ENCODE measurements around the gene RMND5B.
A peak's percentile ranks its signal among the peaks of the same experiment; 100 is the strongest.

RMND5B gene

GRCh38 chr5:178162481-178162880, 31.7 kb downstream of the RMND5B start:
- TF ChIP-seq POLR2AphosphoS5 (IDR thresholded peaks at IDR 0.05; ENCODE audit: low read depth, low read length) (no peak), SIN3A (IDR thresholded peaks at IDR 0.05; ENCODE audit: borderline replicate concordance, insufficient read depth, low read length) (no peak), FOXP2 (optimal IDR thresholded peaks at IDR 0.05; ENCODE audit: borderline replicate concordance, extremely low read depth, extremely low read length, insufficient read depth) (no peak), TAF1 (IDR thresholded peaks at IDR 0.05; ENCODE audit: borderline replicate concordance, insufficient read depth, low read length) (no peak), REST (IDR thresholded peaks at IDR 0.05; ENCODE audit: insufficient read depth in 1 of 2, low read depth in 2 of 2, low read length in 2 of 2) (no peak)

GRCh38 chr5:178163772-178164735, 33.2 kb downstream of the RMND5B start:
- TF ChIP-seq TAF1 (IDR thresholded peaks at IDR 0.05; ENCODE audit: borderline replicate concordance, insufficient read depth, low read length): no peak
- peak; percentile 68 for TF ChIP-seq FOXP2 (optimal IDR thresholded peaks at IDR 0.05; ENCODE audit: borderline replicate concordance, extremely low read depth, extremely low read length, insufficient read depth)

- no peak for TF ChIP-seq SIN3A (IDR thresholded peaks at IDR 0.05; ENCODE audit: borderline replicate concordance, insufficient read depth, low read length)
- no peak for TF ChIP-seq POLR2AphosphoS5 (IDR thresholded peaks at IDR 0.05; ENCODE audit: low read depth, low read length)
- no peak for TF ChIP-seq TAF1 (IDR thresholded peaks at IDR 0.05; ENCODE audit: borderline replicate concordance, insufficient read depth, low read length)
These were observed 34.8 kb downstream of the RMND5B start for GRCh38 chr5:178165581-178165980.

- TF ChIP-seq POLR2AphosphoS5 (IDR thresholded peaks at IDR 0.05; ENCODE audit: low read depth, low read length) (no peak), TAF1 (IDR thresholded peaks at IDR 0.05; ENCODE audit: borderline replicate concordance, insufficient read depth, low read length) (no peak), REST (IDR thresholded peaks at IDR 0.05; ENCODE audit: insufficient read depth in 1 of 2, low read depth in 2 of 2, low read length in 2 of 2) (no peak), FOXP2 (optimal IDR thresholded peaks at IDR 0.05; ENCODE audit: borderline replicate concordance, extremely low read depth, extremely low read length, insufficient read depth) (no peak), SIN3A (IDR thresholded peaks at IDR 0.05; ENCODE audit: borderline replicate concordance, insufficient read depth, low read length) (no peak)
These were observed 39.6 kb downstream of the RMND5B start for GRCh38 chr5:178170455-178170854.

GRCh38 chr5:178174456-178174855, 43.6 kb downstream of the RMND5B start:
- TF ChIP-seq FOXP2 (optimal IDR thresholded peaks at IDR 0.05; ENCODE audit: borderline replicate concordance, extremely low read depth, extremely low read length, insufficient read depth): no peak
- no peak for TF ChIP-seq SIN3A (IDR thresholded peaks at IDR 0.05; ENCODE audit: borderline replicate concordance, insufficient read depth, low read length)
- TF ChIP-seq TAF1 (IDR thresholded peaks at IDR 0.05; ENCODE audit: borderline replicate concordance, insufficient read depth, low read length): no peak
- TF ChIP-seq POLR2AphosphoS5 (IDR thresholded peaks at IDR 0.05; ENCODE audit: low read depth, low read length): no peak
- no peak for TF ChIP-seq REST (IDR thresholded peaks at IDR 0.05; ENCODE audit: insufficient read depth in 1 of 2, low read depth in 2 of 2, low read length in 2 of 2)

GRCh38 chr5:178176791-178177190, 46.0 kb downstream of the RMND5B start:
- TF ChIP-seq SIN3A (IDR thresholded peaks at IDR 0.05; ENCODE audit: borderline replicate concordance, insufficient read depth, low read length): no peak
- TF ChIP-seq POLR2AphosphoS5 (IDR thresholded peaks at IDR 0.05; ENCODE audit: low read depth, low read length): no peak
- TF ChIP-seq TAF1 (IDR thresholded peaks at IDR 0.05; ENCODE audit: borderline replicate concordance, insufficient read depth, low read length): no peak
- TF ChIP-seq REST (IDR thresholded peaks at IDR 0.05; ENCODE audit: insufficient read depth in 1 of 2, low read depth in 2 of 2, low read length in 2 of 2): no peak
- TF ChIP-seq FOXP2 (optimal IDR thresholded peaks at IDR 0.05; ENCODE audit: borderline replicate concordance, extremely low read depth, extremely low read length, insufficient read depth): no peak
